T-helper 1 cell treated with Interleukin-12 subunit alpha and Interleukin-12 subunit beta and Interleukin-4 antibody, amounts not matched to agents 30 μg/mL and 1 μg/mL, for 36 hours (primary cell): Measurements from ENCODE around the gene ZNF175.

Experiments
- H3K27ac Mint-ChIP-seq: one replicate; pipeline ENCODE4 v1.8.0; 2021; ENCODE audit warnings: mild to moderate bottlenecking, mixed read lengths
- H3K27me3 Mint-ChIP-seq: one replicate; pipeline ENCODE4 v1.8.0; 2021; ENCODE audit warnings: low read depth, mixed read lengths
- H3K36me3 Mint-ChIP-seq: one replicate; pipeline ENCODE4 v1.8.0; 2021; ENCODE audit warnings: low read depth, mixed read lengths
- H3K4me1 Mint-ChIP-seq: one replicate; pipeline ENCODE4 v1.8.0; 2021; ENCODE audit warnings: low read depth, mixed read lengths
- H3K4me3 Mint-ChIP-seq: one replicate; pipeline ENCODE4 v1.8.0; 2021; ENCODE audit warnings: mild to moderate bottlenecking, moderate library complexity, mixed read lengths
- H3K9me3 Mint-ChIP-seq: one replicate; pipeline ENCODE4 v1.8.0; 2021; ENCODE audit warnings: mixed read lengths

ZNF175 gene

DNA sequence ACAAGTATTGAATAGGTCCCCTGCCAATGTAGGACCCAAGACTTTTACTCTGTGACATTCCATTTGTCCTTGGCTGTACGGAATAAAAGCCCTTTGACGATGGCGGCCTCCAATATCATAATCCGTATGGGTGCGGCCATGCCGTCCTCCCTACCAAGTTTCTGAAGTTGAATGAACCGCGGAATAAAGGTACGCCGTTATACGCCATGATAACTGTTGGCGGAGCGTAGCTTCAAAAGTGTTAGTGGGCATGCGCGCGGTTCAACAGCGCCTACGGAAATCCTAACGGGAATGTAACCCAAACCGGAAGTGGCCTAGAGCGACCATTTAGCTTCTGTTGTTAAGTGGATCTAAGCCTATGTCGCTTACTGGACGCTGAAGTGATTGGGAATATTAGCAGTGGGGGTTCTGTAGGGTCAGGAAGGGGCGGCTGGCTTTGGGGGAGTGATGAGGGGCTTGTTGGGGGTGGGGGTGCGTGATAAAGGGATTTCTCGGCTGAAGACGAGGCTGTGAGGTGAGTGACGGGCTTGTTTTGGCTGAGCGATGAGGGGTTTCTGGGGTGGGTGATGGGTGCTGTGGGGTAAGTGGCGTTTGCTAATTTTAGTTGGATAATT, at the start of gene ZNF175:
TSS of gene ZNF175 (plus strand) at position 322 of the 614 bp plus-strand sequence. CDS start 2,047 bp downstream, outside the sequence.
- Mint-ChIP-seq H3K4me3 (peak within 1 kb of the TSS; percentile 97), H3K27ac (peak within 1 kb of the TSS; percentile 83), H3K4me1 (peaks cover 20% of the 10 kb centered on the region), H3K27me3 (peaks cover 22% of the 10 kb centered on the region), H3K36me3 (peaks cover 17% of the 10 kb centered on the region), H3K9me3 (peaks cover 9% of the 10 kb centered on the region)

DNA sequence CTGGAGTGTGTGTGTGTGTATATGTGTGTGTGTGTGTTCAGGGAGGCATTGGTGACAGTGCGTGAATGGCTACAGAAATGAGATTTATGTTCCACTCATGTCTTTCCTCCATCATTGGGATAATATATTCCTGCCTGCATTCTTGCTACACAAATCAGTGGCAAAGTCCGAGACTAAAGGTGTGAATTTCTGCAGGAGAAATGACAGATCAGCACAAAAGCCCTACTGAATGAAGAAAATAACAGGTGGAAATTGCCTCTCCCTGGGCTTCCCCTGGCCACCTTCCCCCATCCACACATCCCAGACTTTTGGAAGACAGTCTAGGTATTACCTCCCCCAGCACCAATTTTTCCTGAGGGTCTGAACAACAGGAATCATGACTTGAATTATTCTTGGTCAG, 49.7 kb upstream of the ZNF175 start:
- Mint-ChIP-seq H3K4me1 (no peaks in the 10 kb centered on the region), H3K36me3 (no peaks in the 10 kb centered on the region), H3K27me3 (peaks cover 33% of the 10 kb centered on the region), H3K27ac (no peak overlapping the region), H3K9me3 (no peaks in the 10 kb centered on the region), H3K4me3 (no peak overlapping the region)

DNA sequence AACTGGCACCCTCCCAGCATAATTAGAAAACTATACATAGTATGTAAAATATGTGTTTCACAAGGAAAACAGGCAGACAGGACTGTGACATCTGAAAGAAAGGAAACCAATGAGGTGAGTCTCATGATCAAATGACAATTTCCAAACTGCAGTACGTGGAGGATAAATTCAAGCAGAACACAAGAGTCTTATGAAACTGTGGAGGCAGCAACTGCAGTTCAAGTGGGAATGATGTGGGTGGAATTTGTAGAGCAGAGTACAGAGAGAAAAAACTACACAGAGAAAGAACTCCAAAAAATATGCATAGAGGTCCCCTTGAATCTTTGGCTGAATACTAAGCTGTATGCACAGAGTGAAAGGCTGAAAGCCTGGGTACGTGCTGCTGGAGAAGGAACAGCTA, 49.3 kb upstream of the ZNF175 start:
- Mint-ChIP-seq H3K27me3 (peaks cover 30% of the 10 kb centered on the region), H3K27ac (no peak overlapping the region), H3K4me1 (no peaks in the 10 kb centered on the region), H3K4me3 (no peak overlapping the region), H3K36me3 (no peaks in the 10 kb centered on the region), H3K9me3 (no peaks in the 10 kb centered on the region)

DNA sequence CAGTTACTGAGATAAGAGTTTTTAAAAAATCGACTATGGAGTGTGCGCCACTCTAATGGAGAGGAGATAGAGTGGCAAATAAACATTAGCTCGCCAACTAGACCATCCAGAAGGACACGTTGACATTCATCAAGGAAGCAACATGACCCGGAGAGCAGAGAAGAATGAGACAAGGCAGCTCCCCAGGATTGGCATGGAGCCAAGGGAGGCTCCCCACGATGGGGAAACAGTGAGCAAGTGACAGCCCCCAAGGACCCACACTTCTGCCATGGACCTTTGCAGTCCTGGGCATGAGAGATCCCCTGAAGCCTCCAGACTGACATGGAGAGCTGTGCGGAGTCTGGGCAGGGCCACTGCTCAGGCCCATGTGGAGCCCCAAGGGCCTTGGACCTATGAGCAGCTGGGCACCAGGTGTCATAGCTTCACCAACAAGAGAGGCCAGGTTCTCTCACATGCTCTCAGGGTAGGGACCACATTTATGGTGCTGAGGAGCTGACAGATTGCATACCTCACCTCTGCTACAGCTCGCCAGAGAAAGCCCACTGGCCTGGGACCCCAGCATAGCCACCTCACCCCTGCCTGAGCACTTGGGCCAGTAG, 46.3 kb upstream of the ZNF175 start:
- Mint-ChIP-seq H3K9me3 (no peaks in the 10 kb centered on the region), H3K27me3 (peaks cover 24% of the 10 kb centered on the region), H3K4me1 (no peaks in the 10 kb centered on the region), H3K36me3 (no peaks in the 10 kb centered on the region), H3K27ac (no peak overlapping the region), H3K4me3 (no peak overlapping the region)

DNA sequence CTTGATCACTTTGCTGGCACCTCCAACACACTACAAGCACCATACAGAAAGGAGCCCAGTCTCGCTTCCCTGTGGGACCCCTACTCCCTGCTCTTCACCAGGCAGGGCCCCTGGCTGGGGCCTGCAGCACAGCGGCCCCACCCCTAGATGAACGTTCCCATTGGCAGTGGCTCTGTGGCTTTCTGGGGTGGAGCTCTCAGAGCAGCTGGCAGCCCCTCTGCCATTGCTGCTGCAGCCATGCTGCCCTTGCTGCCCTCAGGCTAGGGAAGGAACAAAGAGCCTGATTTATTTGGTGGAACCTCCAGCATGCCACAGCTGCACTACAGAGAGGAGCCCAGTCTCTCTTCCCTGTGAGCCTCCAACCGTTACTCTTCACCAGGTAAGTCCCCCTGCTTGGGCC, 45.4 kb upstream of the ZNF175 start:
- peaks cover 24% of the 10 kb centered on the region for H3K27me3 Mint-ChIP-seq
- H3K36me3 Mint-ChIP-seq, result no peaks in the 10 kb centered on the region
- no peak overlapping the region for H3K27ac Mint-ChIP-seq
- no peaks in the 10 kb centered on the region for H3K4me1 Mint-ChIP-seq
- H3K9me3 Mint-ChIP-seq, result no peaks in the 10 kb centered on the region
- H3K4me3 Mint-ChIP-seq, result no peak overlapping the region

DNA sequence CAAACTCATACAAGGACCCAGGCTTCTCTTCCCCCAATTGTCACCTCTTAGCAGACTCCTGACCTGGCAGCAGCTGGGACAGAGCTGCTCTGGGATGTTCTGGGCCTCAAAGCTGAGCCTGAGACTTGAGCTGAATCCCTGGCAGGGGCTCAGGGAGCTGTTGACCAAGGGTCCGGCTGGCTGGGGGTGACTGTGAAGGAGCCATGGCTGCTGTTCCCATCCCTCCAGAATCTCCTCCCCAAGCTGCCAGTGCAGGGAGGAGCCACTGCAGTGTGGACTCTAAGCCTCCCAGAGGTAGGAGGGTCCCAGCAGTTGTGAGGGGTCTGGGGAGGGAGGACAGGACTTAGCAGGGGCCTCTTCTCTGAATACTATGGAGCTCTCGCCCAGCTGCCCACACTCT, 41.8 kb upstream of the ZNF175 start:
- Mint-ChIP-seq H3K4me3 (no peak overlapping the region), H3K27ac (no peak overlapping the region), H3K27me3 (peaks cover 29% of the 10 kb centered on the region), H3K4me1 (no peaks in the 10 kb centered on the region), H3K36me3 (no peaks in the 10 kb centered on the region), H3K9me3 (no peaks in the 10 kb centered on the region)

DNA sequence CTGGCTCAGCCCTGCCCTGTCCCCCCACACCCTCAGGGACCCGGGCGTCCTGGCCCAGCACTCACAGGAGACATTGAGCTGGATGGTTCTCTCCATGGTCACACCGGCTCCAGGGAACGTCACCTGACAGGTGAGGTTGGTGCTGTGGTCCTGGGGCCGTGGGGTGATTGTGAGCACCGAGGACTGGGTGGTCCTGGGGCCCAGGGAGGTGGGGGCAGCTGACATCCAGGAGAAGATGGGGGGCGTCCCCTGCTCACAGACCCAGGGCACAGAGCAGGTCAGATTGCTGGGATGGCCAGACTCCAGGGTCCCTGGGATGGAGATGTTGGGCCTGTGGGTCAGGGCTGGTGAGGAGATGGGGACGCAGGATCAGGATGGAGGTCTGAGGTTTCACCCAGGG, 40.5 kb upstream of the ZNF175 start:
- H3K4me1 Mint-ChIP-seq, result no peaks in the 10 kb centered on the region
- H3K4me3 Mint-ChIP-seq, result no peak overlapping the region
- no peaks in the 10 kb centered on the region for H3K36me3 Mint-ChIP-seq
- H3K9me3 Mint-ChIP-seq, result no peaks in the 10 kb centered on the region
- H3K27me3 Mint-ChIP-seq, result peaks cover 42% of the 10 kb centered on the region
- no peak overlapping the region for H3K27ac Mint-ChIP-seq

DNA sequence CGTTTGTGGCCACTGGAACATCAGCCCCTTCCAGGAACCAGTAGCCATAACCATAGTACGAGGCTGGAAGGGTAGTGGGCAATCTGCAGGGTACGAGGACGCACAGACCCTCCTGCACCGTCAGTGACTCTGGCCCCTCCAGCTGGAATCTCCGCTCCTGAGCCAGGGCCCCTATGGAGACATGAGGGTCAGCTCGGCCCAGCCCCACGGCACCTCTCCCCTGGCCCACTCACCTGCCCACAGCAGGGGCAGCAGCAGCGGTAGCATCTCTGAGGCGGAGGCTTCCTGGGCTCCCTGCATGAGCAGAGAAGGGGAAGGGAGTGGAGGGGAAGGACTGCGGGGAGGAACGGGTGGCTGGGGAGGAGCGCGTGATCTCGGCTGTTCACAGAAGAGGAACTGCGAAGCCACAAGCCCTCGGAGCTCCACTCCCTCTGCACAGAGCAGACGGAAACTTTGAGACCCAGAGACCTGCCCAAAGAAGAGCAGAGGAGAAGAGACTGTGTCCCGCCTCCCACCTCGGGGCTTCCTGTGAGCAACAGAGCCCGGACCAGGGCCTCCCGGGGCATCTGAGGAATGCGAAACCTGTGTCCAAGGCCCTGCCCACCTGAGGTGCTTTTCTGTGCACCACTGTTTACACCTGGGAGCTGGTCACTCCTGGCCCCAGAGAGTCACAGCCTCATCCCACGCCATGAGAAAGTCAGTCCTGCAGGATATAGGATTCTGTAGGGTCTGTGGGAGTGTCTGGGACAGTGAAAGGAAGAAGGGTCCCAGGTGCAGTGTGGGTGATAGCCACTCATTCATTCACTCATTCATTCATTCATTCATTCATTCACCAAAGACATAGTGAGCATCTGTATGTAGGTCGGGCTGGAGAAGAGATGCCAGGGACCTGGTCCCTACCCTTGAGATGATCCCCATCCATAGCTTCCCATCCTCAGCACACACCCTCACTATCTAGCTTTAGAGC, 39.5 kb upstream of the ZNF175 start, which contains the start of gene SIGLEC6:
TSS of gene SIGLEC6 (minus strand) at position 322 of the 967 bp plus-strand sequence. CDS start at position 300, 22 bp downstream.
- Mint-ChIP-seq H3K27me3 (peaks cover 45% of the 10 kb centered on the region), H3K27ac (no peak within 1 kb of the TSS), H3K4me1 (no peaks in the 10 kb centered on the region), H3K4me3 (no peak within 1 kb of the TSS), H3K9me3 (no peaks in the 10 kb centered on the region), H3K36me3 (no peaks in the 10 kb centered on the region)

DNA sequence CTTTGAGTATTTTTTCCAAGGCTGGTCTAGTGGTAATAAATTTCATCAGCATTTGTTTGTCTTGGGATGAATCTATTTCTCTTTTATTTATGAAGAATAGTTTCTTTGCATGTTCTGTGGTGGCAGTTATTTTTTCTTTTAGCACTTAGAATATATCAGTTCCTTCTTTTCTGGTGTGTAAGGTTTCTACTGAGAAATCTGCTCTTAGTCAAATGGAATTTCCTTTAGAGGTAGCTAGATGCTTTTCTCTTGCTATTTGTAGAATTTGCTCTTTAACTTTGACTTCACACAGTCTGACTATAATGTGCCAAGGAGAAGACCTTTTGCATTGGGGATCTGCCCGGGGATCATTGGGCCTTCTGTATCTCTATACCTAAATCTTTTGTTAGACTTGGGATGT, 35.5 kb upstream of the ZNF175 start:
- Mint-ChIP-seq H3K36me3 (no peaks in the 10 kb centered on the region), H3K4me1 (no peaks in the 10 kb centered on the region), H3K27ac (no peak overlapping the region), H3K27me3 (peaks cover 38% of the 10 kb centered on the region), H3K4me3 (no peak overlapping the region), H3K9me3 (no peaks in the 10 kb centered on the region)

DNA sequence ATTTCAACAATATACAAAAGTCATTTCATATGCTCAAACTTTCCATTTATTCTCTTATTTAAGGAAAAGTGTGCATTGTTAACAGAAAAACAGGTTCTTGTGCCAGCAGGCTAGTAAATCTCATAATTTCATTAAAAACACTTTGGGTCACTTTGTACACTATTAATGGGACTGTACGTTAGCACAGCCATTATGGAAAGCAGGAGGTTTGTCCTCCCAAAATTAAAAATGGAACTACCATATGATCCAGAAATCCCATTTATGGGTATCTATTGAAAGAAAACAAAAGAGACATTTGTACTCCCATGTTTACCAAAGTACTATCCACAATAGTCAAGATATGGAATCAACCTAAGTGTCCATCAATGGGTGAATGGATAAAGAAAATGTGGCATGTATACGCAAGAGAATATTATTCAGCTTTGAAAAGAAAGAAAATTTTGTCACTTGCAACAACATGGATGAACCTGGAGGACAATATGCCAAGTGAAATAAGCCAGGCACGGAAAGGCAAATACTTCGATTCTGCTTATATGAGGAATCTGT, 31.2 kb upstream of the ZNF175 start:
- Mint-ChIP-seq H3K27me3 (peaks cover 19% of the 10 kb centered on the region), H3K36me3 (no peaks in the 10 kb centered on the region), H3K27ac (no peak overlapping the region), H3K4me3 (no peak overlapping the region), H3K4me1 (no peaks in the 10 kb centered on the region), H3K9me3 (no peaks in the 10 kb centered on the region)

DNA sequence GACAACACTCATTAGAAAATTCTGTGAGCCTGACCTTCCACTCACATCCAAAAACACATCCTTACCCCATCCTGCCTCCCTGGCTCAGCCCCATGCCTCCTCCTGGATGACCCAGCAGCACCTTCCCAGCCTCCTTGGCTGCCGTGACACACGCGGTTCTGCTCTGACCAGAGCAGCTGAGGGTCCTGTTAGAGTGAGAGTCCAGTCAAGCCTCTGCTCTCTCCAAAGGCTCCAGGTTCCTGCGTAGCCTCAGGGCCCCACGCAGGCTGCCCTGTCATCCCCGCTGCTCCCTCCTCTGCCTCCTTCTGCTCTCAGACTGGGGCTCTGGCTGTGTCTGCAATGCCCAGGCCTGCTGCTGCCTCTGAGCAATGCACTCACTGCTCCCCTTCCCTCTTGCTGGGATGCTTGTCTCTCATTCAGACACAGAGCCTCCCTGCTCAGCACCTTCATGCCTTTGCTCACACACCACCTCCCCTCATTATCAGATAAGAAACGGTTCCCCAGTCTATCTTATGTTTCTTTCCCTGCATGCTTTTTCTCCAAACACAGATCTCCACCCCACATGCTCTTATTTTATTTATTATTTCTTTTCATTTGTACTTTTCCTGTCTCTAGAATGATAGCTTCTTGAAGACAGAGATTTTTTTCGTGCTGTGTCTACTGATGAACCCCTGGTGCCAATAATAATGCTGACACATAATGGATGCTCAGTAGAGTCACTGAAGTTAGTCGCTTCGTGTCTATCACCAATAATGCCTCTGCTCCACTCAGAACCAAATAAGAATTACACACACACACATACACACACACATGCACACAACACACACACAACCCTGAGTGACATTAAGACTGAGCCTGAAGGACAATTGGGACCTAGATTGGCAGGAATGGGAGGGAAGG, 29.4 kb upstream of the ZNF175 start:
- Mint-ChIP-seq H3K4me1 (peaks cover 5% of the 10 kb centered on the region), H3K9me3 (no peaks in the 10 kb centered on the region), H3K27ac (no peak overlapping the region), H3K4me3 (no peak overlapping the region), H3K27me3 (peaks cover 16% of the 10 kb centered on the region), H3K36me3 (no peaks in the 10 kb centered on the region)

DNA sequence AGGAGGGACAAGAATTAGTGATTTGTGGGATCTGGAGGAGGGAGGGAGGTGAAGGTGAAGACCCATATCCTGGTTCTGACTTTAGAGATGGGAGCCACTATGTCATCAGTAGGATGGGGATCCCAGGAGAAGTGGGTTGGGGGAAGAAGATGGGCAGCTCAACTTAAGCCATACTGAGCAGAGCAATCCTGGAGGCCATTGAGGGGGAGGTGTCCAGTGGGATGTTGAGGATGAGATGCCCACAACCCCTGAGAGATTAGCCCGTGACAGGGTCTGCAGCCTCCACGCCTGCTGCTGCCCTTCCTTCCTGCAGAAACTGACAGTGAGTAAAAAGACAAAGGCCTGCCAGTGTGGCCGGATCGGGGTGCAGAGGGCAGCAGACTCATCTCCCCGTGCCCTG, 28.4 kb upstream of the ZNF175 start:
- peaks cover 5% of the 10 kb centered on the region for H3K4me1 Mint-ChIP-seq
- H3K4me3 Mint-ChIP-seq, result no peak overlapping the region
- H3K27ac Mint-ChIP-seq, result no peak overlapping the region
- peaks cover 20% of the 10 kb centered on the region for H3K27me3 Mint-ChIP-seq
- no peaks in the 10 kb centered on the region for H3K9me3 Mint-ChIP-seq
- no peaks in the 10 kb centered on the region for H3K36me3 Mint-ChIP-seq

DNA sequence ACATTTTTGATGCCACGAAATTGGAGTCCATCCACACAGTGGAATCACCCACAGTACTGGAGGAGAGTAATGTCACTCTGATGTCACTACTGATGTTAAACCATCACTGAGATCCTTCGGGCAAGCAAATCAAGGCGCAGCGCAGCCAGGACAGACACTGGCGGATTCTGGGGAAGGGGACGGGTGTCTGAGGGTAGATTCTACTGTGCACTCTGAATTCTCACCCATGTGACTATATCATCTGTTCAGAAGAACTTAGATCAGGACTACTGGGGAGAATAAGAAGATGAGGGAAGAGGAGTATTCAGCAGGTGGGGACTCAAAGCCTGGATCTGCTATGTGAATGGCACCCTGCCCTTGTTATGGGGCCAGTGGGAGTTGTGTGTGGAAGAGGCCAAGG, 27.0 kb upstream of the ZNF175 start:
- Mint-ChIP-seq H3K27ac (no peak overlapping the region), H3K4me1 (peaks cover 11% of the 10 kb centered on the region), H3K27me3 (peaks cover 26% of the 10 kb centered on the region)

More for the DNA sequence above, 27.0 kb upstream of the ZNF175 start:
- H3K4me3 Mint-ChIP-seq, result no peak overlapping the region
- no peaks in the 10 kb centered on the region for H3K36me3 Mint-ChIP-seq
- H3K9me3 Mint-ChIP-seq, result no peaks in the 10 kb centered on the region
